ENCODE measurements around the gene COL27A1. TPM values are rescaled to one million over a fixed set of nuclear protein-coding genes. Genes with fewer than 3 reads are reported as not detected.

The COL27A1 gene
- total RNA-seq, 1 experiment from 2014 or later = 37.0 TPM

DNA sequence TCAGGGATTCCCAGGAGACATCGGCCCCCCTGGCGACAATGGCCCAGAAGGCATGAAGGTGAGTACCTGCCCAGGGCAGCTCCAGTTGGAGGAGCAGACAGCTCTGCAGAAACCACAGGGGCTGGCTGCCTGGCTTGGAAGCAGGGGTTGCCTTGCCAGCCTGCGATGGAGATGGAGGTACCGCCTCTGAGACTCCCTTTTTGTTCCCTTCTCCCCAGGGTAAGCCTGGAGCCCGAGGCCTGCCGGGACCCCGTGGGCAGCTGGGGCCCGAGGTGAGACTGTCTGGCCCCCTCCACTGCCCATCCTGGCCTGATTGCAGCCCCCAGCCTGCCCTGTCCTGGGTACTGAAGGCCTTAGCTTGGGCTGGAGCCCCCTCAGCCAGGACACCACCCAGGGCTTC lies 84.9 kb downstream of the COL27A1 start:
- Histone ChIP-seq H3K27me3 (replicated peaks; ENCODE audit: insufficient read depth, low read depth, low read length, poor library complexity) (no peaks in the 10 kb centered on the region), H3K36me3 (ENCODE audit: insufficient read depth, low read length, poor library complexity, severe bottlenecking) (no peaks in the 10 kb centered on the region), H3K4me1 (ENCODE audit: insufficient read depth, low read length, poor library complexity, severe bottlenecking) (no peaks in the 10 kb centered on the region), H3K4me3 (ENCODE audit: low read depth, low read length, poor library complexity, severe bottlenecking) (no peak overlapping the region), H3K27ac (ENCODE audit: low read depth, low read length, poor library complexity, severe bottlenecking) (no peak overlapping the region), H3K9me3 (ENCODE audit: low read depth, low read length, poor library complexity, severe bottlenecking) (no peaks in the 10 kb centered on the region)
- no TSS peak for BruUV-seq (replicated peaks)
- no peak for DNase-seq (ENCODE audit: low spot score)
- TF ChIP-seq, protein P1, sequence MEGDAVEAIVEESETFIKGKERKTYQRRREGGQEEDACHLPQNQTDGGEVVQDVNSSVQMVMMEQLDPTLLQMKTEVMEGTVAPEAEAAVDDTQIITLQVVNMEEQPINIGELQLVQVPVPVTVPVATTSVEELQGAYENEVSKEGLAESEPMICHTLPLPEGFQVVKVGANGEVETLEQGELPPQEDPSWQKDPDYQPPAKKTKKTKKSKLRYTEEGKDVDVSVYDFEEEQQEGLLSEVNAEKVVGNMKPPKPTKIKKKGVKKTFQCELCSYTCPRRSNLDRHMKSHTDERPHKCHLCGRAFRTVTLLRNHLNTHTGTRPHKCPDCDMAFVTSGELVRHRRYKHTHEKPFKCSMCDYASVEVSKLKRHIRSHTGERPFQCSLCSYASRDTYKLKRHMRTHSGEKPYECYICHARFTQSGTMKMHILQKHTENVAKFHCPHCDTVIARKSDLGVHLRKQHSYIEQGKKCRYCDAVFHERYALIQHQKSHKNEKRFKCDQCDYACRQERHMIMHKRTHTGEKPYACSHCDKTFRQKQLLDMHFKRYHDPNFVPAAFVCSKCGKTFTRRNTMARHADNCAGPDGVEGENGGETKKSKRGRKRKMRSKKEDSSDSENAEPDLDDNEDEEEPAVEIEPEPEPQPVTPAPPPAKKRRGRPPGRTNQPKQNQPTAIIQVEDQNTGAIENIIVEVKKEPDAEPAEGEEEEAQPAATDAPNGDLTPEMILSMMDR (conservative IDR thresholded peaks at IDR 0.05; ENCODE audit: low read depth, low read length) = no peak
- no peak for TF ChIP-seq EZH2 (IDR thresholded peaks at IDR 0.05; ENCODE audit: borderline replicate concordance, low read depth, low read length, poor library complexity, severe bottlenecking)
- ChIA-PET POLR2A (ENCODE audit: low non-redundant PET) (no interaction called here), CTCF (no interaction called here)
- intact Hi-C loops (cut with micrococcal nuclease; ENCODE audit: unreplicated experiment) = no loop called here

DNA sequence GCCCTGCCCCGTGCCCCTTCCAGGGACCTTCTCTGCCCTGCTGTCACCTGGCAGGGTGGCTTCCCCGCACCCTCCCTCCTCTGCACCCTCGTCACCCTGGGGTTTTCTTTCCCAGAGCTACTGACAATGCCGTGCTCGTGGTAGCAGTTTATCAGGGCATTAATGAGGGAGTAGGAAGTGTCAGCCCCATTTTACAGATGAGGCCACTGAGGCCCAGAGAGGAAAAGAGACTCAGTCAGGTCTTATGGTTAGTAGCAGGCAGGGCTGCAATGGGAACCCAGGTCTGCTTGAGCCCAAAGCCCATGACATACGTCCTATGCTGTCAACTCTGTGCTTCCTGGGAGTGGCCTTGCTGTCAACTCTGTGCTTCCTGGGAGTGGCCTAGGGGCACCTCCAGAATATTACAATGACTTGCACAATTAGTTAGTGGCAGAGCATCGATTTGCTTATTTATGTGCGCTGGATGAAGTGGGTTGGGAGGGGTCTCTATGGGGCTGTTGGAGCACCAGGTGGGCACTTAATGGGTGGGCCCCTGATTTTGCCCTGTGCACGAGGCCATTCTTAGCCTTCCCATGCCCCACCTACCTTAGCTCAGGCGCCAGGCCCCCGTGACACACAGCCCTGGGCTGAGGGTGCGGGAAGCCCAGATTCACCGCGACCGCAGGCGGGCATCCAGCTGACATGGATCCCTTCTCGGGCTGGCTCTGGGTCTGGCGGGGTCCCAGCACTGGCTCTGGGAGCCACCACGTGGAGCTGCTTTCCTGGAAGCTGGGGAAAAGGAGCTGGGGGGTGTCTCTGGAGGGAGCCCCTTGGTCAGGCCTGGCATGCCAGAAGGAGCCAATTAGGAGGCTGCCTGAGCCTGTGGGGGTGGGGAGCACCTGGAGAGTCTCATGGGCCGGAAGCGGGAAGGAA lies 85.6 kb downstream of the COL27A1 start:
- H3K4me1 ChIP-seq (ENCODE audit: insufficient read depth, low read length, poor library complexity, severe bottlenecking) = no peaks in the 10 kb centered on the region
- no peak overlapping the region for H3K27ac ChIP-seq (ENCODE audit: low read depth, low read length, poor library complexity, severe bottlenecking)
- ChIA-PET POLR2A (ENCODE audit: low non-redundant PET) (no interaction called here), CTCF (no interaction called here)
- intact Hi-C loops (cut with micrococcal nuclease; ENCODE audit: unreplicated experiment) = no loop called here
- H3K36me3 ChIP-seq (ENCODE audit: insufficient read depth, low read length, poor library complexity, severe bottlenecking) = no peaks in the 10 kb centered on the region
- no peak for TF ChIP-seq EZH2 (IDR thresholded peaks at IDR 0.05; ENCODE audit: borderline replicate concordance, low read depth, low read length, poor library complexity, severe bottlenecking)
- TF ChIP-seq, protein P1 (conservative IDR thresholded peaks at IDR 0.05; ENCODE audit: low read depth, low read length) = no peak
- no peaks in the 10 kb centered on the region for H3K9me3 ChIP-seq (ENCODE audit: low read depth, low read length, poor library complexity, severe bottlenecking)
- no peak overlapping the region for H3K4me3 ChIP-seq (ENCODE audit: low read depth, low read length, poor library complexity, severe bottlenecking)
- DNase-seq (ENCODE audit: low spot score) = peak; percentile 21
- H3K27me3 ChIP-seq (replicated peaks; ENCODE audit: insufficient read depth, low read depth, low read length, poor library complexity) = no peaks in the 10 kb centered on the region
- no TSS peak for BruUV-seq (replicated peaks)

DNA sequence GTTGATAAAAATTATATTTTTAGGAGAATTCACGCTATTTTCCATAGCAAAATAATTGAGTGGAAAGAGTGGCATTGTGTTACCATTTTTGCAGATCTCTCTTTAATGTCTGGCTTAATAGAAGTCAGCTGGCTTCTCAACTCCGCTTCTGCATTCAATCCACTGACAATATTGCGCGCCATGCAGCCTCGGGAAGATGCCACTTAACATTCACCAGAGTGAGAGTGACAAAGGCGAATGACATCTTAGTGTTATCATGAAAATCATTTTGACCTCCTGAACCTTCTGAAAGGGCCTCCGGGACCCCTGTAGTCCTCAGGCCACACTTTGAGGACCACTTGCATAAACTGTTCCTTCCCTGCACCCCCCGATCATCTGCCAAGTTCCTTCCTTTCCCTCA lies 87.5 kb downstream of the COL27A1 start:
- no peak overlapping the region for H3K4me3 ChIP-seq (ENCODE audit: low read depth, low read length, poor library complexity, severe bottlenecking)
- no peaks in the 10 kb centered on the region for H3K4me1 ChIP-seq (ENCODE audit: insufficient read depth, low read length, poor library complexity, severe bottlenecking)
- TF ChIP-seq, protein P1 (conservative IDR thresholded peaks at IDR 0.05; ENCODE audit: low read depth, low read length) = no peak
- no peak for TF ChIP-seq EZH2 (IDR thresholded peaks at IDR 0.05; ENCODE audit: borderline replicate concordance, low read depth, low read length, poor library complexity, severe bottlenecking)
- BruUV-seq (replicated peaks) = no TSS peak
- no peaks in the 10 kb centered on the region for H3K36me3 ChIP-seq (ENCODE audit: insufficient read depth, low read length, poor library complexity, severe bottlenecking)
- no peak overlapping the region for H3K27ac ChIP-seq (ENCODE audit: low read depth, low read length, poor library complexity, severe bottlenecking)
- ChIA-PET CTCF (no interaction called here), POLR2A (ENCODE audit: low non-redundant PET) (no interaction called here)
- H3K9me3 ChIP-seq (ENCODE audit: low read depth, low read length, poor library complexity, severe bottlenecking) = no peaks in the 10 kb centered on the region
- no peak for DNase-seq (ENCODE audit: low spot score)
- no peaks in the 10 kb centered on the region for H3K27me3 ChIP-seq (replicated peaks; ENCODE audit: insufficient read depth, low read depth, low read length, poor library complexity)
- intact Hi-C loops (cut with micrococcal nuclease; ENCODE audit: unreplicated experiment) = no loop called here

Measured in A673 (cell line).